GM19463 (cell line): Measurements from ENCODE around the gene APOF.
"Not testable (repeated sequence)": the region's sequence is repeated elsewhere in the genome, so short reads cannot be mapped to it uniquely, and the experiment has no call there.

ENCODE experiments used
- ATAC-seq: cut with Tn5 transposase; IDR thresholded peaks from one replicate; pipeline ENCODE4 v1.9.1; 2021; ENCODE audit warnings: mild to moderate bottlenecking, moderate library complexity; ENCODE audit not compliant: unreplicated experiment

Gene APOF

GRCh38 chr12:56362130-56363059 lies at the start of gene APOF:
APOF (minus strand) TSS chr12:56362857; CDS start chr12:56362745, 112 bp downstream.
- ATAC-seq, result no peak

GRCh38 chr12:56411781-56412639 lies 49.4 kb upstream of the APOF start:
- no peak for ATAC-seq

- no peak for ATAC-seq
Observed at GRCh38 chr12:56410768-56411167, 48.1 kb upstream of the APOF start.

- ATAC-seq, result no peak
Observed at GRCh38 chr12:56408799-56409417, 46.3 kb upstream of the APOF start.

GRCh38 chr12:56404227-56404626 lies 41.6 kb upstream of the APOF start:
- not testable (repeated sequence) for ATAC-seq

- ATAC-seq, result not testable (repeated sequence)
Observed at GRCh38 chr12:56401612-56402011, 39.0 kb upstream of the APOF start.

- not testable (repeated sequence) for ATAC-seq
Observed at GRCh38 chr12:56401125-56401524, 38.5 kb upstream of the APOF start.

- not testable (repeated sequence) for ATAC-seq
Observed at GRCh38 chr12:56399466-56399865, 36.8 kb upstream of the APOF start.

- ATAC-seq, result no peak
Observed at GRCh38 chr12:56398324-56398723, 35.7 kb upstream of the APOF start.

- no peak for ATAC-seq
Observed at GRCh38 chr12:56392331-56392730, 29.7 kb upstream of the APOF start.

GRCh38 chr12:56391721-56392120 lies 29.1 kb upstream of the APOF start:
- ATAC-seq, result no peak

GRCh38 chr12:56389412-56389811 lies 26.8 kb upstream of the APOF start:
- no peak for ATAC-seq

GRCh38 chr12:56387152-56387736 lies 24.6 kb upstream of the APOF start:
- no peak for ATAC-seq

GRCh38 chr12:56385873-56386272 lies 23.2 kb upstream of the APOF start:
- no peak for ATAC-seq

- ATAC-seq, result no peak
Observed at GRCh38 chr12:56382611-56383010, 20.0 kb upstream of the APOF start.

- no peak for ATAC-seq
Observed at GRCh38 chr12:56377989-56378316, 15.3 kb upstream of the APOF start.

GRCh38 chr12:56377310-56377988 lies 14.8 kb upstream of the APOF start:
- no peak for ATAC-seq

- ATAC-seq, result peak; percentile 72
Observed at GRCh38 chr12:56375598-56376434, 13.2 kb upstream of the APOF start.
